Fibroblast of villous mesenchyme (primary cell): ENCODE measurements around the gene PER2. TPM values are rescaled to one million over a fixed set of nuclear protein-coding genes. Genes with fewer than 3 reads are reported as not detected.
A peak's percentile ranks its signal among the peaks of the same experiment; 100 is the strongest.

Source experiments
- DNase-seq: peaks from one replicate; pipeline ENCODE4 v3.0.0-alpha.2; 2010; ENCODE audit warnings: low read depth
- H3K4me3 ChIP-seq: 2 replicates; pipeline ENCODE4 v1.5.1; 2011; ENCODE audit warnings: low read depth, mild to moderate bottlenecking, low read length
- CTCF ChIP-seq: IDR thresholded peaks from 2 replicates; pipeline ENCODE4 v1.5.1; 2012; ENCODE audit warnings: low read depth, mild to moderate bottlenecking, low read length; ENCODE audit not compliant: insufficient read depth
- total RNA-seq: library from RNA; depleted of rRNA; stranded (reverse); fragments of >200 nt; gene quantifications from 2 replicates; pipeline ENCODE4 v1.2.3, GENCODE V29; 2012

Gene PER2
- total RNA-seq, 1 donor, result 4.3 TPM

DNA sequence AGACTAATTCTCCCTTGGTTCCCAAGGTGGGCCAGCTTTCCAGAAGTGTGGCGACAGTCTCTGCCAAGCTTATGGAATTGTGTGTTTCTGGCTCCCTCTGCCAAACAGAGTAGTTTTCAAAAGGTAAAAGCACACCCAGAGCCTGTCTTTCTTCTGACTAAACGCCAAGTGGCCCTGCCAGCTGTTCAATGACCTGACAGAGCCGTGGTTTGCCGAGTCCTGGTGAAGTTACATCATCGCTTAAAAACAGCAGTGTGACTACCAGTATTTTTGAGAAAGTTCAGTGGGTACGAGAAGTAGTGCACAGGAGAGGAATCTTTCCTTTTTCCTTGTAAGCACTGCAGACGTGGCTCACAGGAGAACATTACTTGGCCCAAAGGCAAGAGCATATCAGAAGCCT is 1.9 kb downstream of the PER2 start:
- no peak for TF ChIP-seq CTCF
- peak; percentile 90 for DNase-seq
- H3K4me3 ChIP-seq, result peak overlapping the region; percentile 74

DNA sequence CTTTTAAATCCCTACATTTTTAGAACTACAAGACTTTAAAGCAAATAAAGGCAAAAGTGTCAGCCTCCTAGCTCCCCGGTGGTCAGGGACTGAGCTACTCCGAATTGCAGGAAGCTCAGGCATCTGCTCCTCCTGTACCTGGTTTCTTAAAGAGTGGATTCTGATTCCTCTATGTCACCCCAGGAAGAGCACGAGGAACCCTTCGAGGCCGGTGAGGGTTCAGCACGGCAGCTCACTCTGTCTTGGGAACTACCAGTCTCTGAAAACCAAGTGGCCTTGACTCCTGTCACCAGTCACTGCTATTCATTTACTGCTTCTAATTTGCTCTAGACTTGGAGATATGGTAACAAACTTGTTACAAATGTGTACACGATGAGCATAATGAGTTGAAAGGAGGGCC is 2.3 kb downstream of the PER2 start:
- TF ChIP-seq CTCF, result no peak
- peak overlapping the region; percentile 7 for H3K4me3 ChIP-seq
- no peak for DNase-seq

GRCh38 chr2:238285653-238286082 is 2.7 kb downstream of the PER2 start:
- DNase-seq, result peak; percentile 98
- TF ChIP-seq CTCF, result no peak
- peak overlapping the region; percentile 24 for H3K4me3 ChIP-seq

DNA sequence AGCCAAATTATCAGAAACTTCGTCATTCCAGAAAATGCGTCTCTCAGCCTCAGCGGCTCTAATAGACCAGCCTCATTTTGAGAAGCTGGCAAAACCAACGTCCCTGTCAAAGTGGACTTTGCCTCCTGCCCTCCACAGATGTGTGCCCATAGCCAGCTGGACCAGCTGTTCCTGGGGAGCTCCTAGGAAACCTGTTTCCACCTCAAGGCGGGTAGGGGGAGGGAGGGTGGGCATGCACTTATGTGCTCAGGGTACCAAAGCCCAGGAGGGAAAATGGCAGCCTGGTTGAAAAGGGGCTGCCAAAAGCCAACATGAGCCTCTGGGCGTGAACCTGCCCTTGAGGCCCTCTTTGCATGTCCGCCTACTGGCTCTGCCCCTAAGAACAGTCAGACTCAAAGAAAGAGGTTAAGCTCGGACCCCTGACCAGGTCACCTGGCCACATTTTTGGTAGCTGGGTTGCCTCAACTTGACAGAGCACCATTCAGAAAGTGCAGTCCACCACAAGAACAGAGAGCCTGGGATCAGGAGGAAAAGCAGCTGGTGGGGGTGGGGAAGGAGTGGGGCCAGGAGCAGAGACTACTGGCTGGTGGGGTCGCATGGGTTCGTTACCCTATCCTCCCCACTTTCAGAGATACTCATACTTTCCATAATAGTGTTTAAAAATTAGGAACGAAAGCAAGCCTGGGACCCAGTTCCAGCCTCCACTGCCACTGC is 3.5 kb downstream of the PER2 start:
- TF ChIP-seq CTCF, result no peak
- no peak for DNase-seq
- peak overlapping the region; percentile 24 for H3K4me3 ChIP-seq

- no peak overlapping the region for H3K4me3 ChIP-seq
- no peak for DNase-seq
- no peak for TF ChIP-seq CTCF
These were observed 5.3 kb downstream of the PER2 start for GRCh38 chr2:238282861-238283738.

- DNase-seq, result no peak
- TF ChIP-seq CTCF, result no peak
- no peak overlapping the region for H3K4me3 ChIP-seq
These were observed 6.5 kb downstream of the PER2 start for GRCh38 chr2:238281826-238282480.
